Mesodermal cell (in vitro differentiated cells): ENCODE results near the gene DAB1.

Experiments used
- H3K27ac ChIP-seq: 2 replicates; pipeline ENCODE4 v1.7.0; 2013; ENCODE audit warnings: mild to moderate bottlenecking, low read depth, low read length, moderate library complexity; ENCODE audit not compliant: severe bottlenecking
- H3K36me3 ChIP-seq: 2 replicates; pipeline ENCODE4 v1.7.1; 2013; ENCODE audit warnings: mild to moderate bottlenecking, low read length, moderate library complexity; ENCODE audit not compliant: control insufficient read depth, insufficient read depth
- H3K4me1 ChIP-seq: one replicate; pipeline ENCODE4 v1.7.1; 2013; ENCODE audit warnings: mild to moderate bottlenecking, low read length; ENCODE audit not compliant: insufficient read depth, control insufficient read depth, poor library complexity, severe bottlenecking
- H3K4me3 ChIP-seq: 2 replicates; pipeline ENCODE4 v1.7.0; 2013; ENCODE audit warnings: low read length, control low read depth, mild to moderate bottlenecking; ENCODE audit not compliant: insufficient read depth, poor library complexity, severe bottlenecking; ENCODE audit errors: extremely low read depth
- H3K9me3 ChIP-seq: 2 replicates; pipeline ENCODE4 v1.7.1; 2013; ENCODE audit warnings: mild to moderate bottlenecking, low read length, moderate library complexity; ENCODE audit not compliant: control insufficient read depth
- WGBS, 2 experiments: methylation state at CpG; one replicate each; pipeline ENCODE4 v1.1.5; 2013; ENCODE audit warnings: missing lambda C conversion rate in 2 of 2; ENCODE audit not compliant: insufficient coverage in 2 of 2; 5-methylcytosine and 5-hydroxymethylcytosine counted together

Gene DAB1

DNA sequence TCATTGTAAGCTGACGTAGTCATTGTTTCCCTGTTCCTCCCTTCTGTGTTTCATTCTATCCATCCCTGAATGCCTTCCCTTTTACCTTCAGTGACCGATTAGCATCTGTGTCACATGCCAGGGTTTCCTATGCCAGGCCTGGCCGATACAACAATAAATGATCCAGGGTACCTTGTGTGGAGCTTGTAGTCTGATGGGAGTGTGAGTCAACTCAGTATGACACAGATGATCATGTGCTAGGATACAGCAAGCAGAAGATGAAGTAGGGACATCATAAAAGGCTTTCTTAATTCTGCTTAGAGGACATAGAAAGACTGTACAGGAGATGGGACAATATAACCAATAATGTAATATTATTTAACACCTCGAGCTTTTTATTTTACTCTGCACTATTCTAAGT lies 294.0 kb downstream of the DAB1 start:
- Histone ChIP-seq H3K27ac (no peak overlapping the region), H3K4me1 (no peaks in the 10 kb centered on the region), H3K36me3 (no peaks in the 10 kb centered on the region), H3K4me3 (no peak overlapping the region), H3K9me3 (no peaks in the 10 kb centered on the region)
- 92 to 94% methylated on average over 2 to 3 of the region's 4 CpGs for WGBS, 2 experiments

DNA sequence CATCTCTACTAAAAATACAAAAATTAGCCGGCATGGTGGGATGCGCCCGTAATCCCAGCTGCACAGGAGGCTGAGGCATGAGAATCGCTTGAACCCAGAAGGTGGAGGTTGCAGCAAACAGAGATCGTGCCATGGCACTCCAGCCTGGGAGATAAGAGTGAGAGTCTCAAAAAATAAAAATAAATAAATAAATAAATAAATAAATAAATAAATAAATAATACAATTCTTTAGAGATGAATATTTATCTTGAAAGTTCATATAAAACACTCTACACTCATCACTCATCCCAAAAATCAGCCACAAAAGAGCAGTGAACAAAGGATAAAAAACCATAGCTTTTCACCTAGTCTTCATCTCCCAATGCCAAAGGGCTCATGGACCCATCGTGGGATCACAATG lies 295.9 kb downstream of the DAB1 start:
- H3K36me3 ChIP-seq = no peaks in the 10 kb centered on the region
- H3K4me3 ChIP-seq = no peak overlapping the region
- WGBS, 2 experiments = 100% methylated on average over 3 to 4 of the region's 6 CpGs
- no peak overlapping the region for H3K27ac ChIP-seq
- H3K4me1 ChIP-seq = peaks cover 3% of the 10 kb centered on the region
- H3K9me3 ChIP-seq = no peaks in the 10 kb centered on the region

DNA sequence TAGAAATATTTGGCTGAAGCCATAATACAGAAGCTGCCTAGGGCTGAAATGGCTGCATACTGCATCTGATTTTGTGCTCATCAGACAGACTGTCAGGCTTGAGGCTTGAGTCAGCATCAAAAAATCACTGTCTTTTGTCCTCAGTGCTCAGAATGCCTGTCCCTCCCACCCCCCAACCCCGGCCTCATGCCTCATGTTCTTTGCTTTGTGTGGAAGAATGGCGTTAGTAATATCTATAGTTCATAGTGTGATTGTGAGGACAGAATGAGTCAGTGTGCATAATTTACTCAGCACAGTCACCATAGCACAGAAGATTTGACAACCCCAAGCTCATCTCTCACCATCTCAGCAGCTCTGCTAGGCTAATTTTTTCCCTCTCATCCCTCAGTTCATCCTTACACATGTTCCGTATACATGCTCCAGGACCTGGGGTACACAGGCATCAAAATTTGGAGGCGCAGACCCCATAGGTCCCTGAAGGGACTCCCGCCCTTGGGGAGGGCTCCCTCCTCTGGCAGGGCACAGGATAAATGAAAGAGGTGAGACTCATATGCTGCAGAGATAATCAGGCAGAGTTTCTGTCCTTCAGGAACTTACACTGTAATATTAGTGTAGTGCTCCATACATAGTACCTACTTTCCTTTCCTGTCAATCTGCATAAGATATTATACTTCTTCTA lies 299.0 kb downstream of the DAB1 start:
- WGBS, 2 experiments = 90 to 100% methylated on average over 1 to 2 of the region's 5 CpGs
- Histone ChIP-seq H3K4me1 (peaks cover 3% of the 10 kb centered on the region), H3K27ac (no peak overlapping the region), H3K36me3 (no peaks in the 10 kb centered on the region), H3K9me3 (no peaks in the 10 kb centered on the region), H3K4me3 (no peak overlapping the region)

DNA sequence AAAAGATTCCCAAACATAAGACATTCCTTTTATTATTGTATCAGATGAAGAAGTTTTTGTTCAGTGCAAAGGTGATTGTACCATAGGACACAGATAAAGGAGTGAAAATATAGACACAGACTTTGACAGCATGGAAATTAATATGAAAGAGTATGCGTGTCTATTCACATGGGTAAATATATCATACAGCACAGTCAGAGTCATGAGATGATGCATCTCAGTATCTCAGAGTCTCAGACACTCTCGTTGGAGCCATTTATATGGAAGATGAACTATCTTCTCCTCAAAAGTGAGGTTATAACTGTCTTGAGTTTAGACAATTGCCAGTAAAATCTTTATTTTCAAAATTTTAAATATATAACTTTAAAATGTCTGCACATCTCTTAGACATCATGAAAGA lies 299.7 kb downstream of the DAB1 start:
- no peak overlapping the region for H3K4me3 ChIP-seq
- no peaks in the 10 kb centered on the region for H3K9me3 ChIP-seq
- no peaks in the 10 kb centered on the region for H3K36me3 ChIP-seq
- WGBS, 2 experiments = 100% methylated on average over 1 of the region's 2 CpGs; no CpG with 5 or more reads in 1 of the 2 experiments
- H3K4me1 ChIP-seq = peaks cover 3% of the 10 kb centered on the region
- no peak overlapping the region for H3K27ac ChIP-seq

- H3K9me3 ChIP-seq = no peaks in the 10 kb centered on the region
- H3K27ac ChIP-seq = no peak overlapping the region
- peaks cover 3% of the 10 kb centered on the region for H3K4me1 ChIP-seq
- WGBS, 2 experiments = 100% methylated on average over 1 of the region's 2 CpGs; no CpG with 5 or more reads in 1 of the 2 experiments
- no peak overlapping the region for H3K4me3 ChIP-seq
- no peaks in the 10 kb centered on the region for H3K36me3 ChIP-seq
Observed at GRCh38 chr1:57122031-57122430, 301.8 kb downstream of the DAB1 start.

DNA sequence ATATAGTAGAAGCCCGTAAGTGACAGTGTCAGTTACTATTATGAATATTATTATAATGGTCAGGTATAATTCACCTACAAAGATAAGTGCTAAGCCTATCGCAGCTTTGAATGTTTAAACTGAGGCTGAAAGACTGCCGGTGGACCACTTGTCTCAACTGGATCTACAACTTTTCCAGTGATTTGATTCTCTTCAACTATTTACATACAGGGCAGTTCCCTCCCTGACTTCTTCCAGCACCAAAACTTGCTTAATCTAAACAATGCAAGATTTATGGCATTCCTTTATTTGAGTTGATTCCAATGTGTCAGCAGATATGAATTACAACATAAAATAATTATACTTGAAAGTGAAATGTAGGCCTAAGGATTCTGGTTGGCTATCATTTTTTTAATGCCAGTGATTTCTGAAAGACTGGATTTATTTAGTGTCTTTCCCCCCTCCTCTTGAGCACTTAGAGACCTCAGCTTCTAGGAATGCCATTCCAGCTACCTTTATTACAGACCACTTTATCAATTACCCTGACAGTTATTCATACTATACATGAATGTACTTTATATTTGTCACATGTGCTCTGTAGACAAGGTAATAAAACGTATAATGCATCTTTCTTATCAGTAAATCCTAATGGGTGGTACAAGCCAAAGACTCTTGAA lies 304.8 kb downstream of the DAB1 start:
- Histone ChIP-seq H3K4me1 (no peaks in the 10 kb centered on the region), H3K4me3 (no peak overlapping the region), H3K27ac (no peak overlapping the region), H3K9me3 (no peaks in the 10 kb centered on the region), H3K36me3 (no peaks in the 10 kb centered on the region)
- WGBS, 2 experiments = 44% methylated on average over 2 of the region's 4 CpGs

- 83% methylated on average over 1 of the region's 1 CpG; no CpG with 5 or more reads in 1 of the 2 experiments for WGBS, 2 experiments
Observed at GRCh38 chr1:57117753-57118152, 306.1 kb downstream of the DAB1 start.

GRCh38 chr1:57116871-57117270 lies 307.0 kb downstream of the DAB1 start:
- WGBS, 2 experiments = 100% methylated on average over 2 to 3 of the region's 4 CpGs
- Histone ChIP-seq H3K4me1 (no peaks in the 10 kb centered on the region), H3K27ac (no peak overlapping the region), H3K9me3 (no peaks in the 10 kb centered on the region), H3K4me3 (no peak overlapping the region), H3K36me3 (no peaks in the 10 kb centered on the region)

More at GRCh38 chr1:57117753-57118152, 306.1 kb downstream of the DAB1 start:
- no peak overlapping the region for H3K27ac ChIP-seq
- no peaks in the 10 kb centered on the region for H3K36me3 ChIP-seq
- no peaks in the 10 kb centered on the region for H3K9me3 ChIP-seq
- no peak overlapping the region for H3K4me3 ChIP-seq
- no peaks in the 10 kb centered on the region for H3K4me1 ChIP-seq

- no peaks in the 10 kb centered on the region for H3K4me1 ChIP-seq
- 90% methylated on average over 2 of the region's 4 CpGs; no CpG with 5 or more reads in 1 of the 2 experiments for WGBS, 2 experiments
- H3K9me3 ChIP-seq = no peaks in the 10 kb centered on the region
- no peak overlapping the region for H3K4me3 ChIP-seq
- no peaks in the 10 kb centered on the region for H3K36me3 ChIP-seq
- no peak overlapping the region for H3K27ac ChIP-seq
Observed at GRCh38 chr1:57115030-57115614, 308.7 kb downstream of the DAB1 start.

DNA sequence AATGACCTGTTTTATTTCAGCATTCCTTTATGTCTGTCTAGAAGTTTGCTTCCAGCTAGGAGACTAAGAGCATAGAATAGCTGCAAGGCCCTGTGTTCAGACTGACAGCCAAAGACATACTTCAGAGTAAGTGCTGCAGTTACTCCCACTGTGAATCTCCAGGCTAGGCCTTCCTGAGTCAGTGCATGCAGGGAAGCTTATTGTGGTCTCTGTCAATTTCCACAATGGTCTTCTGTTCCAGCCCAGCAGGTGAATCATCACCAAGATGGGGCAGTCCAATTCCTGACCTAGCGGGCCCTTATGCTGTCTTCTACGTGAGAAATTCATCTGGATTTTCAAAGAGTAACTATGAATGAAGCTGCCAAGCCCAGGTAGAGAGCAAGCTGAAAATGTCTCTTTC lies 311.7 kb downstream of the DAB1 start:
- Histone ChIP-seq H3K9me3 (no peaks in the 10 kb centered on the region), H3K4me1 (no peaks in the 10 kb centered on the region), H3K36me3 (no peaks in the 10 kb centered on the region), H3K27ac (no peak overlapping the region), H3K4me3 (no peak overlapping the region)
- 33 to 53% methylated on average over 2 of the region's 2 CpGs for WGBS, 2 experiments

DNA sequence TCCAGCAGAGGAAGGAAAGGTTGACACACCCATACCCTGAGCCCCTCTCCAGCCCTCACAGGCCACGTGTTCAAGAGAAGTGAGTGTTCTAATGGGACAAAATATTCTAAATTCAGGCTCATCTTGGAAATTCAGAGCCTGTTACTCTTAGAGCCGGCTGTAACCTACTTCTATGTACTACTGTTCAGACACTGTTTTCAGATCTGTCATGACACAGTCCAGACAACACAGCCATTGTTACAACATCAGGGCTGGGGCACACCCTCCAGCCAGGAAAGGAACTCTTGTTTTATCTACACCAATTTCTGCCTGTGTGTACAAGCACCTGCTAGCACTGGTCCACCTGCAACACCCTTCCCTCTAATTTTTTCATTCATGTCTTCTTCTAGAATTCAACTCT lies 312.7 kb downstream of the DAB1 start:
- Histone ChIP-seq H3K4me3 (no peak overlapping the region), H3K36me3 (no peaks in the 10 kb centered on the region), H3K27ac (no peak overlapping the region), H3K4me1 (no peaks in the 10 kb centered on the region), H3K9me3 (no peaks in the 10 kb centered on the region)
- 90 to 100% methylated on average over 1 of the region's 2 CpGs for WGBS, 2 experiments
